Fibroblast of mammary gland (primary cell): ENCODE data around the gene FLOT1.
"Not testable (repeated sequence)": the region's sequence is repeated elsewhere in the genome, so short reads cannot be mapped to it uniquely, and the experiment has no call there.

Source experiments
- DNase-seq: peaks from one replicate; pipeline ENCODE4 v3.0.0-alpha.2; 2010; ENCODE audit warnings: low read depth
- H3K4me3 ChIP-seq: 2 replicates; pipeline ENCODE4 v1.5.1; 2011; ENCODE audit warnings: low read depth, mild to moderate bottlenecking, low read length, moderate library complexity; ENCODE audit not compliant: control insufficient read depth
- CTCF ChIP-seq: conservative IDR thresholded peaks from 2 replicates; pipeline ENCODE4 v1.5.1; 2011; ENCODE audit warnings: low read depth, low read length, inconsistent platforms; ENCODE audit not compliant: control insufficient read depth, insufficient read depth

Gene FLOT1

GRCh38 chr6:30767944-30768301 is 25.4 kb upstream of the FLOT1 start:
- no peak overlapping the region for H3K4me3 ChIP-seq
- no peak for TF ChIP-seq CTCF
- DNase-seq, result no peak

- TF ChIP-seq CTCF, result no peak
- no peak overlapping the region for H3K4me3 ChIP-seq
- no peak for DNase-seq
Measured at GRCh38 chr6:30767158-30767943, 24.9 kb upstream of the FLOT1 start.

GRCh38 chr6:30766461-30767157 is 24.1 kb upstream of the FLOT1 start:
- no peak for DNase-seq
- TF ChIP-seq CTCF, result no peak
- no peak overlapping the region for H3K4me3 ChIP-seq

GRCh38 chr6:30765495-30765894 is 23.0 kb upstream of the FLOT1 start:
- not testable (repeated sequence) for H3K4me3 ChIP-seq, DNase-seq

- not testable (repeated sequence) for DNase-seq, H3K4me3 ChIP-seq
Measured at GRCh38 chr6:30764490-30765043, 22.1 kb upstream of the FLOT1 start.

GRCh38 chr6:30763618-30764489 is 21.4 kb upstream of the FLOT1 start:
- H3K4me3 ChIP-seq, result no peak overlapping the region
- DNase-seq, result no peak
- no peak for TF ChIP-seq CTCF

GRCh38 chr6:30763155-30763617 is 20.7 kb upstream of the FLOT1 start:
- DNase-seq, result no peak
- no peak for TF ChIP-seq CTCF
- H3K4me3 ChIP-seq, result no peak overlapping the region
